Osteoblast (primary cell): Measurements from ENCODE around the gene SLBP. TPM values are rescaled to one million over a fixed set of nuclear protein-coding genes. Genes with fewer than 3 reads are reported as not detected.
A peak's percentile ranks its signal among the peaks of the same experiment; 100 is the strongest.

Source experiments
- DNase-seq: peaks from one replicate; pipeline ENCODE4 v3.0.0; 2011; ENCODE audit warnings: low spot score, mixed read lengths; ENCODE audit not compliant: insufficient read length; ENCODE audit errors: missing footprints
- H2AFZ ChIP-seq: 2 replicates; pipeline ENCODE4 v1.6.0; 2011; ENCODE audit warnings: mild to moderate bottlenecking, low read length
- H3K27ac ChIP-seq: 2 replicates; pipeline ENCODE4 v1.5.1; 2011; ENCODE audit warnings: mild to moderate bottlenecking, low read depth, low read length, moderate library complexity
- H3K27me3 ChIP-seq: 2 replicates; pipeline ENCODE4 v1.6.0; 2012; ENCODE audit warnings: mild to moderate bottlenecking, control low read depth, inconsistent platforms, low read length, moderate library complexity; ENCODE audit not compliant: insufficient read depth
- H3K36me3 ChIP-seq: 2 replicates; pipeline ENCODE4 v1.5.1; 2011; ENCODE audit warnings: mild to moderate bottlenecking, low read length, control low read depth, moderate library complexity; ENCODE audit not compliant: insufficient read depth
- H3K4me1 ChIP-seq: 2 replicates; pipeline ENCODE4 v1.5.1; 2011; ENCODE audit warnings: mild to moderate bottlenecking, low read length, control low read depth, moderate library complexity; ENCODE audit not compliant: insufficient read depth
- H3K4me2 ChIP-seq: 2 replicates; pipeline ENCODE4 v1.6.0; 2011; ENCODE audit warnings: mild to moderate bottlenecking, low read length; ENCODE audit not compliant: insufficient read depth
- H3K4me3 ChIP-seq: fragments of 200-600 bp; sonication (generic); 3 replicates; pipeline ENCODE4 v1.5.1; 2012; ENCODE audit warnings: mild to moderate bottlenecking, low read length, inconsistent platforms; ENCODE audit not compliant: insufficient read depth
- H3K79me2 ChIP-seq: 2 replicates; pipeline ENCODE4 v1.6.0; 2012; ENCODE audit warnings: mild to moderate bottlenecking, low read length, control low read depth, inconsistent platforms; ENCODE audit not compliant: insufficient read depth
- H3K9me3 ChIP-seq: 2 replicates; pipeline ENCODE4 v1.5.1; 2011; ENCODE audit warnings: low read depth, low read length, control low read depth
- H4K20me1 ChIP-seq: 2 replicates; pipeline ENCODE4 v1.6.0; 2012; ENCODE audit warnings: mild to moderate bottlenecking, low read length, control low read depth; ENCODE audit not compliant: insufficient read depth
- CTCF ChIP-seq: IDR thresholded peaks from 2 replicates; pipeline ENCODE4 v1.5.1; 2011; ENCODE audit warnings: mild to moderate bottlenecking, low read depth, low read length, moderate library complexity; ENCODE audit errors: extremely low read depth
- total RNA-seq: library from RNA; depleted of rRNA; stranded (reverse); fragments of >200 nt; gene quantifications from 2 replicates; pipeline ENCODE4 v1.2.3, GENCODE V29; 2012

The SLBP gene
- total RNA-seq, 1 donor: 55.7 TPM

- no peak overlapping the region for H3K4me3 ChIP-seq
- no peak overlapping the region for H3K27ac ChIP-seq
- DNase-seq: peak; percentile 19
- H4K20me1 ChIP-seq: peaks cover 8% of the 10 kb centered on the region
- H2AFZ ChIP-seq: no peak overlapping the region
- no peak for TF ChIP-seq CTCF
- H3K4me1 ChIP-seq: no peaks in the 10 kb centered on the region
- no peaks in the 10 kb centered on the region for H3K9me3 ChIP-seq
- H3K27me3 ChIP-seq: no peaks in the 10 kb centered on the region
- peaks cover 78% of the 10 kb centered on the region for H3K36me3 ChIP-seq
- no peak overlapping the region for H3K4me2 ChIP-seq
- H3K79me2 ChIP-seq: peaks cover 21% of the 10 kb centered on the region
Observed at GRCh38 chr4:1695913-1696312, 16.2 kb downstream of the SLBP start.

- no peaks in the 10 kb centered on the region for H4K20me1 ChIP-seq
- H2AFZ ChIP-seq: no peak overlapping the region
- peaks cover 67% of the 10 kb centered on the region for H3K36me3 ChIP-seq
- H3K9me3 ChIP-seq: no peaks in the 10 kb centered on the region
- H3K4me3 ChIP-seq: no peak overlapping the region
- TF ChIP-seq CTCF: peak; percentile 95
- H3K4me2 ChIP-seq: no peak overlapping the region
- no peak overlapping the region for H3K27ac ChIP-seq
- no peaks in the 10 kb centered on the region for H3K4me1 ChIP-seq
- no peaks in the 10 kb centered on the region for H3K27me3 ChIP-seq
- H3K79me2 ChIP-seq: peaks cover 4% of the 10 kb centered on the region
- DNase-seq: peak; percentile 79
Observed at GRCh38 chr4:1693131-1693896, 18.8 kb downstream of the SLBP start.

DNA sequence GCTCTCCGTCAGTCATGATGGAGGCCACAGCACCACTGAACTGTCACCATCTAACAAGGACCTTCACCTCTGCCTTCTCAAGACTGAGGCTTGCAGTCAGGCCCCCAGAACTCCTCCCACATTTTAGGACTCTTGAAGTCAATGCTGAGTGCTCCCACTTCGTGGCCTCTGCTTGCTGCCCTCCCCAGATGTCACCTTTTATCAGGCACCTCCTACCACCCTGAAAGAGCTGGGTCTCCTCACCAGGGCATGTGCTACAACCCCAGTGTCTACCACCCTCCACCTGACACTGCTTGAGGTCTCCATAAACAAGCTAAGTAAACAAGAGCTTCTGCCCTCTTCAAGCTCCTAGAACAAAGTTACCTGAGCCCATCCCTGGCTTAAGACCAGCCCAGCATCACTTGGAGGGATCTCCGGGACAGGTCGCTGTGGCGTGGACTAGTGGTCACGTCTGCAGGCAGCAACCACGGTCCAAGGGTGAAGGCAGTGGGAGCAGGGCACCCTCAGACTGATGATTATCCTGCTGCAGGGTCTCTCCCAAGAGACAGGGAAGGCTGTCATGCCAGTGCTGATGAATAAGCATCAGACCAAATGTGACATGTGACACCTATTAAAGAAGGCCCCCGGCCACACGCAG is 20.3 kb downstream of the SLBP start:
- Histone ChIP-seq H3K27me3 (no peaks in the 10 kb centered on the region), H4K20me1 (no peaks in the 10 kb centered on the region), H3K4me1 (no peaks in the 10 kb centered on the region), H3K27ac (no peak overlapping the region), H2AFZ (no peak overlapping the region), H3K36me3 (peaks cover 59% of the 10 kb centered on the region), H3K9me3 (no peaks in the 10 kb centered on the region), H3K4me2 (no peak overlapping the region), H3K79me2 (no peaks in the 10 kb centered on the region), H3K4me3 (no peak overlapping the region)
- TF ChIP-seq CTCF: no peak
- DNase-seq: no peak

DNA sequence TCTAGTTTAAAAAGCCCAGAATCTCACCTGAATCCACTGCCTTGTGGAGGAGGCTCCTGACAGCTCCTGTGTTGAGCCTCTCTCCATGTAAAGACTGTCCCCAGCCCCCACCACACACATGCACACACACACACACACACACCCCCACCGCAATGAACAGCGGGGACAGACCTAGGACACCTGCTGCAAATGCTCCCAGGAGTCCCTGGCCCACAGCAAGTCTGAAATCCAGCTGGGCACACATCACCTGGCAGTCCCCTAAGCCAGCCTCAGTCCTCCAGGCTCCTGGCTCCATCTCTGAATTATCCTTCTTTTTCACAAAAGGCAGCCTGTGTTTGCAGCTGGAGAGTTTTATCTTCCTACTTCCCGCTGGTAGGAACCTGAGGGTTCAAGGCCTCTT is 21.4 kb downstream of the SLBP start:
- H3K36me3 ChIP-seq: peaks cover 53% of the 10 kb centered on the region
- TF ChIP-seq CTCF: no peak
- H3K4me3 ChIP-seq: no peak overlapping the region
- no peaks in the 10 kb centered on the region for H3K4me1 ChIP-seq
- H3K4me2 ChIP-seq: no peak overlapping the region
- no peaks in the 10 kb centered on the region for H4K20me1 ChIP-seq
- no peaks in the 10 kb centered on the region for H3K79me2 ChIP-seq
- no peaks in the 10 kb centered on the region for H3K27me3 ChIP-seq
- no peaks in the 10 kb centered on the region for H3K9me3 ChIP-seq
- H3K27ac ChIP-seq: no peak overlapping the region
- peak; percentile 3 for DNase-seq
- H2AFZ ChIP-seq: no peak overlapping the region
